Mesenchymal stem cell (in vitro differentiated cells and primary cell): Measurements from ENCODE around the gene TMEM252.

Experiments used
- DNase-seq: peaks from one replicate; pipeline ENCODE4 v3.0.0-alpha.2; 2013
- H2AFZ ChIP-seq: one replicate; pipeline ENCODE4 v1.6.1; 2013; ENCODE audit warnings: low read depth, mild to moderate bottlenecking, control low read depth, inconsistent platforms, low read length, moderate library complexity
- H2AK5ac ChIP-seq: 2 replicates; pipeline ENCODE4 v1.6.1; 2013; ENCODE audit warnings: low read length, moderate library complexity, mild to moderate bottlenecking, inconsistent platforms; ENCODE audit not compliant: severe bottlenecking
- H2BK120ac ChIP-seq: one replicate; pipeline ENCODE4 v1.6.1; 2013; ENCODE audit warnings: low read depth, mild to moderate bottlenecking, inconsistent platforms, low read length, moderate library complexity
- H2BK12ac ChIP-seq, 2 experiments: one replicate each; pipeline ENCODE4 v1.6.1; 2013; ENCODE audit warnings: inconsistent platforms in 2 of 2, low read length in 2 of 2, mild to moderate bottlenecking in 2 of 2, moderate library complexity in 2 of 2, control low read depth in 1 of 2
- H2BK15ac ChIP-seq: one replicate; pipeline ENCODE4 v1.6.1; 2013; ENCODE audit warnings: mild to moderate bottlenecking, low read depth, inconsistent platforms; ENCODE audit not compliant: poor library complexity, severe bottlenecking
- H2BK5ac ChIP-seq: 2 replicates; pipeline ENCODE4 v1.6.1; 2013; ENCODE audit warnings: low read depth, mild to moderate bottlenecking, low read length, control low read depth, inconsistent platforms; ENCODE audit not compliant: poor library complexity, severe bottlenecking
- H3K14ac ChIP-seq, 2 experiments: one replicate each; pipeline ENCODE4 v1.6.1; 2013; ENCODE audit warnings: inconsistent platforms in 2 of 2, low read length in 2 of 2, control low read depth in 1 of 2, mild to moderate bottlenecking in 1 of 2, moderate library complexity in 1 of 2
- H3K18ac ChIP-seq, 2 experiments: one replicate each; pipeline ENCODE4 v1.6.1; 2013; ENCODE audit warnings: inconsistent platforms in 2 of 2, low read length in 2 of 2, control low read depth in 1 of 2, low read depth in 1 of 2, mild to moderate bottlenecking in 1 of 2
- H3K23ac ChIP-seq, 2 experiments: one replicate each; pipeline ENCODE4 v1.6.1; 2013; ENCODE audit warnings: inconsistent platforms in 2 of 2, low read length in 2 of 2, mild to moderate bottlenecking in 2 of 2, moderate library complexity in 2 of 2, control low read depth in 1 of 2
- H3K27ac ChIP-seq: 2 replicates; pipeline ENCODE4 v1.5.1; 2013; ENCODE audit warnings: mild to moderate bottlenecking, moderate library complexity, low read length, control low read depth, inconsistent platforms; ENCODE audit not compliant: poor library complexity, severe bottlenecking
- H3K27me3 ChIP-seq, 2 experiments: 2 replicates each; pipeline versions ENCODE4 v1.6.1 to v1.7.0; 2013; ENCODE audit warnings: low read length in 2 of 2, mild to moderate bottlenecking in 2 of 2, moderate library complexity in 2 of 2, control low read depth in 1 of 2, inconsistent platforms in 1 of 2; ENCODE audit not compliant: control insufficient read depth in 1 of 2, insufficient read depth in 1 of 2
- H3K36me3 ChIP-seq, 2 experiments: 2 replicates each; pipeline versions ENCODE4 v1.6.1 to v1.7.0; 2013; ENCODE audit warnings: low read length in 2 of 2, control low read depth in 1 of 2, inconsistent platforms in 1 of 2, low read depth in 1 of 2, mild to moderate bottlenecking in 1 of 2; ENCODE audit not compliant: insufficient read depth in 2 of 2, control insufficient read depth in 1 of 2
- H3K4ac ChIP-seq, 2 experiments: one replicate each; pipeline ENCODE4 v1.6.1; 2013; ENCODE audit warnings: inconsistent platforms in 2 of 2, low read length in 2 of 2, mild to moderate bottlenecking in 2 of 2, moderate library complexity in 2 of 2, control low read depth in 1 of 2, low read depth in 1 of 2
- H3K4me1 ChIP-seq: 2 replicates; pipeline ENCODE4 v1.6.1; 2013; ENCODE audit warnings: low read depth, low read length, control low read depth; ENCODE audit not compliant: control insufficient read depth, insufficient read depth
- H3K4me2 ChIP-seq: 2 replicates; pipeline ENCODE4 v1.6.1; 2013; ENCODE audit warnings: low read length, mild to moderate bottlenecking, inconsistent platforms; ENCODE audit not compliant: poor library complexity, severe bottlenecking
- H3K4me3 ChIP-seq, 2 experiments: 2 replicates each; pipeline versions ENCODE4 v1.5.1 to v1.7.0; 2013; ENCODE audit warnings: low read length in 2 of 2, mild to moderate bottlenecking in 2 of 2, control low read depth in 1 of 2, low read depth in 1 of 2; ENCODE audit not compliant: insufficient read depth in 1 of 2
- H3K79me1 ChIP-seq: replicated peaks from 2 replicates; pipeline ENCODE4 v1.6.1; 2013; ENCODE audit warnings: mild to moderate bottlenecking, control low read depth, low read length, inconsistent platforms; ENCODE audit not compliant: poor library complexity, severe bottlenecking
- H3K9ac ChIP-seq: 2 replicates; pipeline ENCODE4 v1.7.0; 2013; ENCODE audit warnings: mild to moderate bottlenecking, low read length, moderate library complexity
- H3K9me3 ChIP-seq: 2 replicates; pipeline ENCODE4 v1.7.0; 2013; ENCODE audit warnings: mild to moderate bottlenecking, low read length; ENCODE audit not compliant: control insufficient read depth
- H4K8ac ChIP-seq: one replicate; pipeline ENCODE4 v1.6.1; 2013; ENCODE audit warnings: inconsistent platforms, mild to moderate bottlenecking, low read length, moderate library complexity
- H4K91ac ChIP-seq: one replicate; pipeline ENCODE4 v1.6.1; 2013; ENCODE audit warnings: mild to moderate bottlenecking, low read length, inconsistent platforms
- WGBS: methylation state at CpG from one replicate; pipeline ENCODE4 v1.1.7; 2013; ENCODE audit warnings: mixed read lengths; 5-methylcytosine and 5-hydroxymethylcytosine counted together

The TMEM252 gene

DNA sequence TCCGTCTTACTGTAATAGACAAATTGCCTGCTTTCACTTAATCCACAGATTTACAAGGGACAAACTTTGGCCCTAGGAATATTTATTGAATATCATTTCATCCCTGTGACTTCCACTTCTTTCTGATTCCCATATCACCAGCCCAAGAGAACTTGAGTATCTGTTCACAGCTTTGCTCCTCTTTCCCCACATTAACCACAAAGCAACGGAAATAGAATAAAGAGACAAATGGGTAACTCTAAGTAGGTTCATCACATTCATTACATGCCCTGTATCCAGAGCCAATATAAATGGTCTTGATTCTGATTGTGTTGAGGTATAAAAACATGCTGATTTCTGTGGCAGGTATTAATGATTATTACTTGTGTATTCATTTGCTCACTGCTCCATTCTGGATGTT lies 41.9 kb downstream of the TMEM252 start:
- Histone ChIP-seq H2BK120ac (no peak overlapping the region), H3K27me3 (peaks cover 3 to 4% of the 10 kb centered on the region in 2 experiments), H3K79me1 (no peaks in the 10 kb centered on the region), H2BK12ac (no peak overlapping the region), H3K9me3 (no peaks in the 10 kb centered on the region), H2BK15ac (no peak overlapping the region), H2AFZ (no peak overlapping the region), H3K4me2 (no peak overlapping the region), H2BK5ac (no peak overlapping the region), H3K23ac (no peak overlapping the region), H3K14ac (no peak overlapping the region), H3K4me3 (no peak overlapping the region), H3K4me1 (no peaks in the 10 kb centered on the region), H2AK5ac (no peak overlapping the region), H3K4ac (no peak overlapping the region), H4K91ac (no peak overlapping the region), H3K36me3 (no peaks in the 10 kb centered on the region), H3K9ac (no peak overlapping the region), H3K18ac (no peak overlapping the region), H3K27ac (no peak overlapping the region), H4K8ac (no peak overlapping the region)
- DNase-seq, result no peak
- 87% methylated on average over 1 of the region's 2 CpGs for WGBS

DNA sequence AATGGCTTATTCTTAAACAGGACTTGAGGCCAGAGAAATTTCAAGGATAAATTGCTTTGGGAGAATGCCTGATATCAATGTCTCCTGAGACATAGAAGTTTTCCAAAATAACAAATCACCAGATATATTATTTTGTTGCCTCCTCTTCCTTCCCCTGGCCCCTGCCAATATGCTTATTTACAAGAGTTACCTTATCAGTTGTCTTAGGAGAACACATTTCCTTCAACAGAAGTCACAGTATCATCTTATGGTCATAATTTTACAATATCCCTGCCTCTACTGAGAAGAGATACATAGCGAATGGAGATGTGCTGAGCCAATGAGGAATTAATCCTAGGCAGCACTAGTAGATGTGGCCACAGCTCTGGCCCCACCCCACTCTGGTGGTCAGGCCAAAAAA lies 43.1 kb downstream of the TMEM252 start:
- Histone ChIP-seq H2BK15ac (no peak overlapping the region), H3K18ac (no peak overlapping the region), H2BK120ac (no peak overlapping the region), H3K27ac (no peak overlapping the region), H4K91ac (no peak overlapping the region), H4K8ac (no peak overlapping the region), H3K23ac (no peak overlapping the region), H3K27me3 (peaks cover 3 to 4% of the 10 kb centered on the region in 2 experiments), H2BK12ac (no peak overlapping the region), H2AFZ (no peak overlapping the region), H3K4me2 (no peak overlapping the region), H3K14ac (no peak overlapping the region), H3K4me3 (no peak overlapping the region), H2AK5ac (no peak overlapping the region), H3K4me1 (no peaks in the 10 kb centered on the region), H3K4ac (no peak overlapping the region), H3K79me1 (no peaks in the 10 kb centered on the region), H3K36me3 (no peaks in the 10 kb centered on the region), H2BK5ac (no peak overlapping the region), H3K9me3 (no peaks in the 10 kb centered on the region), H3K9ac (no peak overlapping the region)
- WGBS, result 92% methylated on average over 1 of the region's 1 CpG
- DNase-seq, result no peak

DNA sequence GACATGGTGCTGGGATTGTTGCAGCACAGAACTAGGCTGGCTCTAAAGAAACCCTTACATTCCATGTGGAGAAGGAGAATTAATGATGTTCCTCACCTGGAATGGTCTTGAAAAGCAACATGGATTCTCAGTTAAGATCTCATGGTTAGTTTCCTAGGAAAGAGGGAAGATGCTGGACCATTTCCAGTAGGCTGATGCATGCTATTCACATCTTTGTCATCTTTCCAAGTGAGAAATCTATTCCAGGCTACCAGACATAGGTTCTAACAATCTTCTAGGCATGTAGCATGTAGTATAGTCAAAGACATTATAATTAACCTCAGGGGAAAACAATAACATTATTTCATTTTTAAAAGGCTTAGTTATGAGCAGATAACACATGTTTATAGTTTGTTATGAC lies 44.3 kb downstream of the TMEM252 start:
- Histone ChIP-seq H2BK5ac (no peak overlapping the region), H3K27me3 (peaks cover 3 to 4% of the 10 kb centered on the region in 2 experiments), H3K27ac (no peak overlapping the region), H3K4me1 (no peaks in the 10 kb centered on the region), H3K9ac (no peak overlapping the region), H2BK12ac (no peak overlapping the region), H3K18ac (no peak overlapping the region), H2BK120ac (no peak overlapping the region), H3K4me3 (no peak overlapping the region), H3K23ac (no peak overlapping the region), H2BK15ac (no peak overlapping the region), H3K79me1 (no peaks in the 10 kb centered on the region), H3K36me3 (no peaks in the 10 kb centered on the region), H3K4ac (no peak overlapping the region), H3K9me3 (no peaks in the 10 kb centered on the region), H4K8ac (no peak overlapping the region), H4K91ac (no peak overlapping the region), H3K14ac (no peak overlapping the region), H2AFZ (no peak overlapping the region), H2AK5ac (no peak overlapping the region), H3K4me2 (no peak overlapping the region)
- DNase-seq, result no peak

DNA sequence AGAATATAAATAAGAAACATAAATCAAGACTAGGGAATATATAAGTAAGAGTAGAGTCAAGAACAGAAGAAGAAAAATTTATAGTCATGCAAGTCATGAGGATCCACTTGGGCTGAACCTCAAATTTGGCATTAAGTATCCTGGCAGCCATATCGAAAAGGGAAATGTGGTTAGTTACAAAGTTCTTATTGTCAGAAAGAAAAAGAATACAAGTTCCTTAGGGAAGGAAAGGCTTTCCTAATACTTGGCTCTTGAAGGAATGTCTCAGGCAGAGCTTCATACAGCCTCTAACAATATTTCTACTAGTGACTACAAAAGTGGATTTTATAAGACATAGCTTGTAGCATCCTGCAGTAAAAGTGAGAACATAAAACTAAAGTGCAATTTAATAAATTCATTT lies 45.4 kb downstream of the TMEM252 start:
- Histone ChIP-seq H3K14ac (no peak overlapping the region), H3K9me3 (no peaks in the 10 kb centered on the region), H2BK12ac (no peak overlapping the region)

More for the DNA sequence above, 45.4 kb downstream of the TMEM252 start:
- H4K91ac ChIP-seq, result no peak overlapping the region
- no peak overlapping the region for H3K27ac ChIP-seq
- H3K4me2 ChIP-seq, result no peak overlapping the region
- no peak overlapping the region for H2BK120ac ChIP-seq
- no peaks in the 10 kb centered on the region for H3K79me1 ChIP-seq
- DNase-seq, result no peak
- no peak overlapping the region for H2BK5ac ChIP-seq
- peaks cover 1 to 4% of the 10 kb centered on the region in 2 experiments for H3K27me3 ChIP-seq
- H2AK5ac ChIP-seq, result no peak overlapping the region
- H4K8ac ChIP-seq, result no peak overlapping the region
- no peak overlapping the region for H3K9ac ChIP-seq
- no peak overlapping the region for H3K4me3 ChIP-seq
- H3K4me1 ChIP-seq, result no peaks in the 10 kb centered on the region
- no peak overlapping the region for H2AFZ ChIP-seq
- no peak overlapping the region for H3K18ac ChIP-seq
- H3K36me3 ChIP-seq, result no peaks in the 10 kb centered on the region
- H3K23ac ChIP-seq, result no peak overlapping the region
- no peak overlapping the region for H3K4ac ChIP-seq
- WGBS, result 63% methylated on average over 1 of the region's 1 CpG
- no peak overlapping the region for H2BK15ac ChIP-seq
